MM.1S (cell line): Measurements from ENCODE around the gene RPL9.

Experiments used
- DNase-seq: peaks from one replicate; pipeline ENCODE4 v3.0.0-alpha.2; 2015
- H2AFZ ChIP-seq: fragments of 300-600 bp; sonication (generic); 2 replicates; pipeline ENCODE4 v1.6.0; 2016; ENCODE audit warnings: antibody characterized with exemption, low read length
- H3F3A ChIP-seq: fragments of 300-600 bp; sonication (generic); 2 replicates; pipeline ENCODE4 v1.6.1; 2016; ENCODE audit warnings: mild to moderate bottlenecking, antibody characterized with exemption, low read length, moderate library complexity, mixed read lengths; ENCODE audit not compliant: insufficient read depth
- H3K27ac ChIP-seq: fragments of 300-600 bp; sonication (generic); 2 replicates; pipeline ENCODE4 v1.5.1; 2016; ENCODE audit warnings: mild to moderate bottlenecking, low read length
- H3K27me3 ChIP-seq: fragments of 300-600 bp; sonication (generic); replicated peaks from 2 replicates; pipeline ENCODE4 v1.6.0; 2016; ENCODE audit warnings: low read length; ENCODE audit not compliant: insufficient read depth
- H3K36me3 ChIP-seq: fragments of 300-600 bp; sonication (generic); replicated peaks from 2 replicates; pipeline ENCODE4 v1.6.1; 2016; ENCODE audit warnings: mild to moderate bottlenecking, low read length, mixed read lengths; ENCODE audit not compliant: insufficient read depth
- H3K4me1 ChIP-seq: fragments of 300-600 bp; sonication (generic); 2 replicates; pipeline ENCODE4 v1.6.1; 2016; ENCODE audit warnings: low read length, mixed read lengths
- H3K4me2 ChIP-seq: fragments of 300-600 bp; sonication (generic); 2 replicates; pipeline ENCODE4 v1.6.0; 2016; ENCODE audit warnings: low read depth, low read length
- H3K4me3 ChIP-seq: fragments of 300-600 bp; sonication (generic); 2 replicates; pipeline ENCODE4 v1.5.1; 2016; ENCODE audit warnings: low read length, mixed read lengths
- H3K79me2 ChIP-seq: fragments of 300-600 bp; sonication (generic); 2 replicates; pipeline ENCODE4 v1.6.1; 2016; ENCODE audit warnings: mixed run types, low read length, mixed read lengths
- H3K9ac ChIP-seq: fragments of 300-600 bp; sonication (generic); 2 replicates; pipeline ENCODE4 v1.6.1; 2016; ENCODE audit warnings: low read length, mixed read lengths
- H3K9me2 ChIP-seq: fragments of 300-600 bp; sonication (generic); replicated peaks from 2 replicates; pipeline ENCODE4 v1.6.1; 2016; ENCODE audit warnings: mild to moderate bottlenecking, low read length, mixed read lengths; ENCODE audit not compliant: insufficient read depth
- H3K9me3 ChIP-seq: fragments of 300-600 bp; sonication (generic); replicated peaks from 2 replicates; pipeline ENCODE4 v1.6.1; 2016; ENCODE audit warnings: mild to moderate bottlenecking, low read length, mixed read lengths; ENCODE audit not compliant: insufficient read depth
- H4K20me1 ChIP-seq: fragments of 300-600 bp; sonication (generic); 2 replicates; pipeline ENCODE4 v1.6.1; 2016; ENCODE audit warnings: mild to moderate bottlenecking, low read length, moderate library complexity, mixed read lengths; ENCODE audit not compliant: insufficient read depth
- EZH2 ChIP-seq: fragments of 300-600 bp; sonication (generic); optimal IDR thresholded peaks from 2 replicates; pipeline ENCODE3; 2017; ENCODE audit warnings: low read depth, mild to moderate bottlenecking, antibody characterized with exemption, low read length, mixed read lengths
- EZH2phosphoT487 ChIP-seq: fragments of 300-600 bp; sonication (generic); IDR thresholded peaks from 2 replicates; pipeline ENCODE4 v1.6.1; 2018; ENCODE audit warnings: antibody characterized with exemption, low read length
- TF ChIP-seq, protein P1 (sequence below): fragments of 300-600 bp; sonication (generic); IDR thresholded peaks from 2 replicates; pipeline ENCODE4 v1.5.1; 2016; ENCODE audit warnings: antibody characterized with exemption, low read length, mixed read lengths

Gene RPL9

DNA sequence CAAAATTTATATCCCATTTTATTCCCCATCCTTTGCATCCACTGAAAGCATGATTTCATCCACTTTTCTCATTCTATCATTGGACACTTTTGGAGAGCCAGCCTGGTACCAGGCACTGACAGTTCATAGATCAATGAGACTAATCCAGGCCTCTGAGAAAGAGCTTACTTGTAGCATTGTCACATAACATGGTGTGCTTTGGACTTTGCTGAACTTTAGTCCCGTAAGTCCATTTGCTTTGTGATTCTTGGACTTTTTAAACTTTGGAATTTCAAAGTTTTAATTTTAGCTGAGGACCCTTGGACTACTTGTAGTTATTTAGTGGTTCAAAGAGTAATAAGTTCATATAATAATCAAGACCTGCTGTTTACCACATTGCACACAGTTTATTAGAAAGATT lies 11.7 kb upstream of the RPL9 start:
- no peak overlapping the region for H3K4me2 ChIP-seq
- TF ChIP-seq EZH2 (no peak), EZH2phosphoT487 (no peak)
- TF ChIP-seq, protein P1, sequence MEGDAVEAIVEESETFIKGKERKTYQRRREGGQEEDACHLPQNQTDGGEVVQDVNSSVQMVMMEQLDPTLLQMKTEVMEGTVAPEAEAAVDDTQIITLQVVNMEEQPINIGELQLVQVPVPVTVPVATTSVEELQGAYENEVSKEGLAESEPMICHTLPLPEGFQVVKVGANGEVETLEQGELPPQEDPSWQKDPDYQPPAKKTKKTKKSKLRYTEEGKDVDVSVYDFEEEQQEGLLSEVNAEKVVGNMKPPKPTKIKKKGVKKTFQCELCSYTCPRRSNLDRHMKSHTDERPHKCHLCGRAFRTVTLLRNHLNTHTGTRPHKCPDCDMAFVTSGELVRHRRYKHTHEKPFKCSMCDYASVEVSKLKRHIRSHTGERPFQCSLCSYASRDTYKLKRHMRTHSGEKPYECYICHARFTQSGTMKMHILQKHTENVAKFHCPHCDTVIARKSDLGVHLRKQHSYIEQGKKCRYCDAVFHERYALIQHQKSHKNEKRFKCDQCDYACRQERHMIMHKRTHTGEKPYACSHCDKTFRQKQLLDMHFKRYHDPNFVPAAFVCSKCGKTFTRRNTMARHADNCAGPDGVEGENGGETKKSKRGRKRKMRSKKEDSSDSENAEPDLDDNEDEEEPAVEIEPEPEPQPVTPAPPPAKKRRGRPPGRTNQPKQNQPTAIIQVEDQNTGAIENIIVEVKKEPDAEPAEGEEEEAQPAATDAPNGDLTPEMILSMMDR: no peak
- no peak overlapping the region for H3K27ac ChIP-seq
- H2AFZ ChIP-seq: no peak overlapping the region
- H3K79me2 ChIP-seq: no peaks in the 10 kb centered on the region
- peaks cover 5% of the 10 kb centered on the region; the same call in 1 of the 2 replicates for H3F3A ChIP-seq
- H3K4me1 ChIP-seq: peaks cover 4% of the 10 kb centered on the region; the same call in 1 of the 2 replicates
- H3K9ac ChIP-seq: no peak overlapping the region
- no peak for DNase-seq
- peaks cover 3% of the 10 kb centered on the region; the same call in 1 of the 2 replicates for H3K36me3 ChIP-seq
- no peaks in the 10 kb centered on the region for H3K9me3 ChIP-seq
- H3K27me3 ChIP-seq: no peaks in the 10 kb centered on the region
- H4K20me1 ChIP-seq: no peaks in the 10 kb centered on the region
- no peak overlapping the region for H3K4me3 ChIP-seq
- H3K9me2 ChIP-seq: no peaks in the 10 kb centered on the region

DNA sequence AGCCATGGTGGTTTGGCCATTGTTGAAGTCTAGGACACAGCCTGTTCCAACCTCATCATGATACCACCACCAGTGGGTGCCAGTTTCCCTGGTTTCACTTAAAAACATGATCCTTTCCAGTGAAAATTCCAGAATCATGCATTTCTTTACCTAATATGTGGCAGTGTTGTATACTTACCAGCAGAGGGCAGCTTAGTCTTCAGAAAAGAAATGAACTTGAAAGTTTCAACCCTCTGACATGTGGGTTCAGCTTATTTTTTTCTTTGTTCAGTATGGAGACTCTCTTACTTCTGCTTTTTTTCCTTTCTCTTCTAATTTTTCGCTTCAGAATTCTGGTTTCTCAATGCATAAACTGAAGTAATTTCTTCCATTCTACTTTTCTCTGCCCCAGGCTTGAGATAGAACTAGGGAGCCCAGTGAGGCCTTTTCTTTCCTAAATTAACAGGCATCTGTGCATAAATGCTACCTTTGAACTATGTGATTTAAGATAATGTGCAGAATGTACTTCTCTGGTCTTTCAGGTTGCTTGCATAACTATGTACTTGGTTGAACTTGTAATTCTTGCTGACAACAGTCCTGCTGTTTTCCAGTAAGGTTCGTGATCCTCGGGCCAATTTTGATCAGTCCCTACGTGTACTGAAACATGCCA lies 10.8 kb upstream of the RPL9 start:
- H3K4me1 ChIP-seq: peaks cover 4% of the 10 kb centered on the region; the same call in 1 of the 2 replicates
- TF ChIP-seq EZH2 (no peak), EZH2phosphoT487 (no peak)
- TF ChIP-seq, protein P1: peak; percentile 81
- H3K9ac ChIP-seq: no peak overlapping the region
- no peak overlapping the region for H3K4me3 ChIP-seq
- peaks cover 3% of the 10 kb centered on the region; the same call in 1 of the 2 replicates for H3K36me3 ChIP-seq
- no peaks in the 10 kb centered on the region for H3K9me2 ChIP-seq
- no peaks in the 10 kb centered on the region for H3K79me2 ChIP-seq
- no peak overlapping the region for H2AFZ ChIP-seq
- no peaks in the 10 kb centered on the region for H3K9me3 ChIP-seq
- H3K27ac ChIP-seq: peak overlapping the region; percentile 9; the same call in 1 of the 2 replicates
- DNase-seq: peak; percentile 76
- peaks cover 5% of the 10 kb centered on the region; the same call in 1 of the 2 replicates for H3F3A ChIP-seq
- H3K4me2 ChIP-seq: peak overlapping the region; percentile 20; the same call in 1 of the 2 replicates
- H4K20me1 ChIP-seq: no peaks in the 10 kb centered on the region
- H3K27me3 ChIP-seq: no peaks in the 10 kb centered on the region

DNA sequence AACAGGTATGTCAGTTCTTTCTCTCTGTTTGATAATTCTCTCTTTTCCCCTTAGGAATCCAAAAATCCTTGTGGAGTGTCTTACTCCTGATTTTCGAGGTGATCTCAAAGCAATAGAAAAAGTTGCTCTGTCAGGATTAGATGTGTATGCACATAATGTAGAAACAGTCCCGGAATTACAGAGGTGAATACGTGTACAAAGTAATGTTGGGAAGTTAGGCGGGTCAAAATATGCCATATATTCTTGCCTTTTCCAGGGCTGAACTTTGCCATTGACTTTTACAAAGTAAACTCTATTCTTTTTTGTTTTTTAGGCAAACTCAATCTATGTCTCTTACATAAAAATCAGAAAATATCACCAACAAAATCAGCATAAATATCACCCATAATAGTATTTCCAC lies 8.7 kb upstream of the RPL9 start:
- H3K4me2 ChIP-seq: no peak overlapping the region
- H3K4me1 ChIP-seq: peaks cover 4% of the 10 kb centered on the region; the same call in 1 of the 2 replicates
- H3K36me3 ChIP-seq: peaks cover 3% of the 10 kb centered on the region; the same call in 1 of the 2 replicates
- H3K9ac ChIP-seq: no peak overlapping the region
- H3K79me2 ChIP-seq: no peaks in the 10 kb centered on the region
- H3K9me2 ChIP-seq: no peaks in the 10 kb centered on the region
- H3K27ac ChIP-seq: no peak overlapping the region
- H3F3A ChIP-seq: peaks cover 5% of the 10 kb centered on the region; the same call in 1 of the 2 replicates
- DNase-seq: no peak
- H2AFZ ChIP-seq: no peak overlapping the region
- no peak overlapping the region for H3K4me3 ChIP-seq
- no peaks in the 10 kb centered on the region for H3K27me3 ChIP-seq
- H4K20me1 ChIP-seq: no peaks in the 10 kb centered on the region
- no peaks in the 10 kb centered on the region for H3K9me3 ChIP-seq
- TF ChIP-seq, protein P1: no peak
- TF ChIP-seq EZH2 (no peak), EZH2phosphoT487 (no peak)
